PC-9 (cell line): ENCODE results near the gene IREB2. TPM values are rescaled to one million over a fixed set of nuclear protein-coding genes. Genes with fewer than 3 reads are reported as not detected.

Source experiments
- BruUV-seq: library from RNA; stranded (reverse); fragments of 400-500 nt; replicated peaks from 2 replicates; lab custom pipeline; 2021; lab: Mats Ljungman, UMichigan
- CTCF ChIA-PET: fragments of 300-600 bp; sonication (Branson Sonifier 250); formaldehyde crosslinking; loops from one replicate; lab custom pipeline; 2022; ENCODE audit warnings: antibody characterized with exemption; lab: Charles Lee
- POLR2A ChIA-PET: fragments of 300-600 bp; sonication (Branson Sonifier 250); formaldehyde crosslinking; loops from one replicate; lab custom pipeline; 2022; ENCODE audit warnings: antibody characterized with exemption; ENCODE audit not compliant: unreplicated experiment; lab: Charles Lee
- DNase-seq, 2 experiments: peaks; one replicate each; pipeline versions ENCODE4 v3.0.0 to v3.0.0-alpha.2; 2015 to 2022; ENCODE audit warnings: mixed read lengths in 1 of 2
- H2AFZ ChIP-seq: fragments of 200-600 bp; sonication (generic); 2 replicates; pipeline ENCODE4 v1.8.1; 2017; ENCODE audit warnings: antibody characterized with exemption
- H3F3A ChIP-seq: fragments of 200-600 bp; sonication (generic); 2 replicates; pipeline ENCODE4 v1.8.1; 2017; ENCODE audit warnings: antibody characterized with exemption, mild to moderate bottlenecking, low read depth; ENCODE audit not compliant: insufficient read depth
- H3K27ac ChIP-seq: fragments of 200-600 bp; sonication (generic); 2 replicates; pipeline ENCODE4 v1.6.1; 2016; ENCODE audit warnings: mixed run types
- H3K27me3 ChIP-seq: fragments of 200-600 bp; sonication (generic); 2 replicates; pipeline ENCODE4 v1.6.1; 2016; ENCODE audit warnings: low read depth, mixed run types; ENCODE audit not compliant: insufficient read depth
- H3K36me3 ChIP-seq: fragments of 200-600 bp; sonication (generic); 2 replicates; pipeline ENCODE4 v1.6.1; 2016; ENCODE audit warnings: low read depth, mixed run types
- H3K4me1 ChIP-seq: fragments of 200-600 bp; sonication (generic); replicated peaks from 2 replicates; pipeline ENCODE4 v1.6.1; 2016; ENCODE audit warnings: mixed run types; ENCODE audit not compliant: insufficient read depth
- H3K4me2 ChIP-seq: fragments of 200-600 bp; sonication (generic); 2 replicates; pipeline ENCODE4 v1.6.1; 2017; ENCODE audit warnings: mixed run types
- H3K4me3 ChIP-seq: fragments of 200-600 bp; sonication (generic); 2 replicates; pipeline ENCODE4 v1.6.1; 2016; ENCODE audit warnings: mixed run types
- H3K79me2 ChIP-seq: fragments of 200-600 bp; sonication (generic); 2 replicates; pipeline ENCODE4 v1.6.1; 2017; ENCODE audit warnings: low read depth, mixed run types
- H3K9me2 ChIP-seq: fragments of 200-600 bp; sonication (generic); 2 replicates; pipeline ENCODE4 v1.8.1; 2017; ENCODE audit warnings: mild to moderate bottlenecking; ENCODE audit not compliant: insufficient read depth
- H3K9me3 ChIP-seq: fragments of 200-600 bp; sonication (generic); 2 replicates; pipeline ENCODE4 v1.8.1; 2016; ENCODE audit warnings: low read depth; ENCODE audit not compliant: insufficient read depth
- H4K20me1 ChIP-seq: fragments of 200-600 bp; sonication (generic); 2 replicates; pipeline ENCODE4 v1.8.1; 2017; ENCODE audit not compliant: insufficient read depth
- CTCF ChIP-seq: fragments of 200-600 bp; sonication (generic); conservative IDR thresholded peaks from 2 replicates; pipeline ENCODE4 v1.6.1; 2017; ENCODE audit warnings: mixed run types, antibody characterized with exemption, mild to moderate bottlenecking, moderate library complexity
- EZH2 ChIP-seq: fragments of 200-600 bp; sonication (generic); IDR thresholded peaks from 2 replicates; pipeline ENCODE4 v1.8.0; 2017; ENCODE audit warnings: antibody characterized with exemption, low read depth
- intact Hi-C: fragments of 100-400 bp; cut with micrococcal nuclease; formaldehyde crosslinking; loops from one replicate; pipeline ENCODE4 v1.10.0; 2022; ENCODE audit not compliant: unreplicated experiment
- total RNA-seq: library from RNA; stranded (reverse); gene quantifications from 2 replicates; pipeline ENCODE4 v1.2.3, GENCODE V29; 2021

The IREB2 gene
- total RNA-seq, 1 experiment from 2014 or later, result 48.8 TPM

DNA sequence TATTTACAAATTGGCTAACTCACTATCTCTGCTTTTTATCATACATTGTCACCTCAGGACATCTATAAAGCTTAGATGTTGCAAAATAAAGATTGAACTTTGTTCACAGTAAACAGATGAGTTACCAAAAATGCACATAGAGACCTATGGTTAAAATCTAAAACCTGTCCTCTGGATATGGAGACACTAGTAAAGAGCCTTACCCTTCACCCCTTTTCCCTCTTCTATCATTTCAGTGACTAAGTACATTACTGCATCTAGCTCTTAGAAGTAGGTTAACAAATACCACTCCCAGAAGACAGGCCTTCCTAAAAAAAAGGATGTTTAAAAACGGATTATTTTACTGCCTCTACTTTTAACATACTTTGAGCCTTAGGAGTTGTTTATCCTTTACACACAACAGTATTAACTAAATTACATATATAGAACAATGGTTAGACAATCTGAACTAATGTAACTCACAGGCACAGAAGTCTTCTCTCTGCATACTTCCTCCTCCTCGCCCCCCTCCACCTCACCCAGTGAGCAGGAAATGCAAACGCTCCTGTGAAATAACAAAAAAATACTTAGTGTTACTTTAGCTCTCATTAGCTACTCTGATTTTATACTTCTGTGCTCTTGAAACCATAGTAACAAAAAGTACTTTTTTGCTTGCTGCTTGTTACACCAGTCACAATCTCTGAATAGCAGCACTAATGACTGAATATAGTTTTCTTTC lies 23.3 kb downstream of the IREB2 start:
- peaks cover 70% of the 10 kb centered on the region for H3K79me2 ChIP-seq
- DNase-seq, result no peak
- H2AFZ ChIP-seq, result no peak overlapping the region
- H3K9me3 ChIP-seq, result no peaks in the 10 kb centered on the region
- CTCF ChIA-PET, result interaction anchor here (0.6 kb wide), 1 partner anchor 1391 kb away, joined by 3 read pairs; no protein-coding TSS in a partner anchor
- intact Hi-C loops, result no loop called here
- H3K27me3 ChIP-seq, result no peaks in the 10 kb centered on the region
- H3K4me3 ChIP-seq, result no peak overlapping the region
- no peak overlapping the region for H3K4me2 ChIP-seq
- POLR2A ChIA-PET, result interaction anchor here (0.6 kb wide), 1 partner anchor 427 kb away, joined by 6 read pairs; no protein-coding TSS in a partner anchor
- TF ChIP-seq EZH2, result no peak
- H3K4me1 ChIP-seq, result peaks cover 18% of the 10 kb centered on the region
- peaks cover 28% of the 10 kb centered on the region for H3F3A ChIP-seq
- no TSS peak for BruUV-seq
- no peaks in the 10 kb centered on the region for H3K9me2 ChIP-seq
- H3K36me3 ChIP-seq, result peaks cover 31% of the 10 kb centered on the region
- peaks cover 71% of the 10 kb centered on the region for H4K20me1 ChIP-seq
- no peak overlapping the region for H3K27ac ChIP-seq

GRCh38 chr15:78469031-78469430 lies 31.0 kb downstream of the IREB2 start:
- no TSS peak for BruUV-seq
- Histone ChIP-seq H3K79me2 (0 out of 2 replicates have a peak, but pooled peaks cover 2% of the 10 kb centered on the region), H3K9me2 (no peaks in the 10 kb centered on the region), H3K27me3 (no peaks in the 10 kb centered on the region), H3F3A (peaks cover 15% of the 10 kb centered on the region), H4K20me1 (peaks cover 36% of the 10 kb centered on the region), H2AFZ (no peak overlapping the region), H3K36me3 (peaks cover 40% of the 10 kb centered on the region), H3K4me1 (no peaks in the 10 kb centered on the region), H3K27ac (no peak overlapping the region), H3K4me3 (no peak overlapping the region), H3K4me2 (no peak overlapping the region), H3K9me3 (no peaks in the 10 kb centered on the region)
- ChIA-PET CTCF (no interaction called here), POLR2A (interaction anchor here (0.6 kb wide), 1 partner anchor 77 kb away, joined by 3 read pairs; no protein-coding TSS in a partner anchor)
- DNase-seq, result no peak
- TF ChIP-seq EZH2, result no peak
- no peak for TF ChIP-seq CTCF
- intact Hi-C loops, result no loop called here

GRCh38 chr15:78477295-78477694 lies 39.3 kb downstream of the IREB2 start:
- no peak for TF ChIP-seq EZH2
- no peak for TF ChIP-seq CTCF
- H2AFZ ChIP-seq, result no peak overlapping the region
- peaks cover 14% of the 10 kb centered on the region; the same call in 1 of the 2 replicates for H4K20me1 ChIP-seq
- no peak overlapping the region for H3K4me2 ChIP-seq
- H3K9me2 ChIP-seq, result no peaks in the 10 kb centered on the region
- ChIA-PET CTCF (no interaction called here), POLR2A (no interaction called here)
- no peak overlapping the region for H3K4me3 ChIP-seq
- H3K4me1 ChIP-seq, result no peaks in the 10 kb centered on the region
- peaks cover 12% of the 10 kb centered on the region; the same call in 1 of the 2 replicates for H3F3A ChIP-seq
- no peaks in the 10 kb centered on the region for H3K27me3 ChIP-seq
- no peak overlapping the region for H3K27ac ChIP-seq
- H3K79me2 ChIP-seq, result no peaks in the 10 kb centered on the region
- intact Hi-C loops, result no loop called here
- peaks cover 11% of the 10 kb centered on the region for H3K36me3 ChIP-seq
- H3K9me3 ChIP-seq, result no peaks in the 10 kb centered on the region
- BruUV-seq, result no TSS peak
- no peak for DNase-seq
